Spleen (tissue), 11 donors: ENCODE results near the gene RFC2. TPM values are rescaled to one million over a fixed set of nuclear protein-coding genes. Genes with fewer than 3 reads are reported as not detected.

Source experiments
- DNase-seq: peaks from one replicate; pipeline ENCODE4 v3.0.0-alpha.2; 2020
- H3K27ac ChIP-seq, 8 donors: fragments of 200-600 bp; sonication (generic) in 7 of 8; 1 replicate in 4 of 8; 2 replicates in 4 of 8; pipeline versions ENCODE4 v1.5.0 to v1.8.0; 2016 to 2021; ENCODE audit warnings: inconsistent platforms in 4 of 8, mild to moderate bottlenecking in 4 of 8, moderate library complexity in 1 of 8
- H3K27me3 ChIP-seq, 7 donors: fragments of 200-600 bp; sonication (generic) in 6 of 7; replicated peaks in 1 of 7; 1 replicate in 4 of 7; 2 replicates in 3 of 7; pipeline versions ENCODE4 v1.5.0 to v1.8.0; 2016 to 2021; ENCODE audit warnings: inconsistent platforms in 3 of 7, mild to moderate bottlenecking in 1 of 7
- H3K36me3 ChIP-seq, 6 donors: fragments of 200-600 bp; sonication (generic) in 5 of 6; 1 replicate in 4 of 6; 2 replicates in 2 of 6; pipeline versions ENCODE4 v1.5.0 to v1.8.0; 2016 to 2021; ENCODE audit warnings: inconsistent platforms in 2 of 6
- H3K4me1 ChIP-seq, 6 donors: fragments of 200-600 bp; sonication (generic) in 5 of 6; 1 replicate in 3 of 6; 2 replicates in 3 of 6; pipeline versions ENCODE4 v1.5.0 to v1.8.0; 2016 to 2021; ENCODE audit warnings: inconsistent platforms in 3 of 6
- H3K4me3 ChIP-seq, 8 donors: fragments of 200-600 bp; sonication (generic) in 7 of 8; 1 replicate in 4 of 8; 2 replicates in 4 of 8; pipeline versions ENCODE4 v1.5.0 to v1.8.0; 2016 to 2021; ENCODE audit warnings: inconsistent platforms in 4 of 8, mild to moderate bottlenecking in 4 of 8, moderate library complexity in 2 of 8
- H3K9me3 ChIP-seq, 8 donors: fragments of 200-600 bp; sonication (generic) in 7 of 8; 1 replicate in 4 of 8; 2 replicates in 4 of 8; pipeline versions ENCODE4 v1.5.0 to v1.8.0; 2016 to 2021; ENCODE audit warnings: inconsistent platforms in 4 of 8
- POLR2A ChIP-seq, 3 donors: fragments of 450-650 bp; IDR thresholded peaks; one replicate each; pipeline ENCODE4 v1.5.1; 2017; ENCODE audit warnings: antibody characterized with exemption in 3 of 3, mild to moderate bottlenecking in 1 of 3
- POLR2AphosphoS5 ChIP-seq, 3 donors: sonication (generic); formaldehyde crosslinking; IDR thresholded peaks; one replicate each; pipeline ENCODE4 v1.5.1; 2017; ENCODE audit warnings: antibody characterized with exemption in 3 of 3
- WGBS, 5 donors: extraction: QIAGEN DNeasy Blood & Tissue Kit in 3 of 5; methylation state at CpG; one replicate each; pipeline versions ENCODE4 v1.1.5 to v1.1.7; 2013 to 2018; 5-methylcytosine and 5-hydroxymethylcytosine counted together
- intact Hi-C: fragments of 100-400 bp; cut with DNase I; formaldehyde crosslinking; loops from one replicate; pipeline ENCODE4 v1.15.0; 2023; ENCODE audit warnings: low total_unique reads
- polyA plus RNA-seq, 3 donors: library from polyadenylated mRNA; stranded (reverse); fragments of 200-250 nt; gene quantifications; one replicate each; pipeline ENCODE4 v1.2.1, GENCODE V29; 2013
- total RNA-seq, 7 donors: library from RNA; depleted of rRNA in 3 of 7; stranded (reverse); fragments of >200 nt in 3 of 7; fragmentation: NEBNext Ultra II Directional in 4 of 7; extraction: Animal tissue kit (Norgen Biotek cat#: 25700) in 4 of 7; gene quantifications; one replicate each; pipeline versions ENCODE4 v1.1.0 to v1.2.1, GENCODE V29; 2016 to 2021
- TF ChIP-seq, protein P1 (sequence below), 11 experiments: fragments of 200-600 bp in 7 of 11; fragments of 450-650 bp in 4 of 11; sonication (generic) in 4 of 11; IDR thresholded peaks in 8 of 11; conservative IDR thresholded peaks in 3 of 11; 1 replicate in 7 of 11; 2 replicates in 4 of 11; pipeline versions ENCODE4 v1.4.0 to v1.8.0; 2016 to 2021; ENCODE audit warnings: antibody characterized with exemption in 11 of 11, inconsistent platforms in 4 of 11, mild to moderate bottlenecking in 1 of 11
- donor health status: healthy with polysubstance abuse.
- donor health status: DM: no; HTN: no; CAD: no; lungs with moderate emphysema.
- donor health status: DM: no; HTN: no; CAD: no.
- donor health status: Bipolar disorder and iron deficiency.
- donor health status: healthy.
- donor health status: DM: no; HTN: no; CAD: no.
- donor health status: DM: yes; HTN: yes; CAD: no.

Gene RFC2
- total and polyA plus RNA-seq, 10 donors = 7.5 to 25.0 (median 19.9) TPM

DNA sequence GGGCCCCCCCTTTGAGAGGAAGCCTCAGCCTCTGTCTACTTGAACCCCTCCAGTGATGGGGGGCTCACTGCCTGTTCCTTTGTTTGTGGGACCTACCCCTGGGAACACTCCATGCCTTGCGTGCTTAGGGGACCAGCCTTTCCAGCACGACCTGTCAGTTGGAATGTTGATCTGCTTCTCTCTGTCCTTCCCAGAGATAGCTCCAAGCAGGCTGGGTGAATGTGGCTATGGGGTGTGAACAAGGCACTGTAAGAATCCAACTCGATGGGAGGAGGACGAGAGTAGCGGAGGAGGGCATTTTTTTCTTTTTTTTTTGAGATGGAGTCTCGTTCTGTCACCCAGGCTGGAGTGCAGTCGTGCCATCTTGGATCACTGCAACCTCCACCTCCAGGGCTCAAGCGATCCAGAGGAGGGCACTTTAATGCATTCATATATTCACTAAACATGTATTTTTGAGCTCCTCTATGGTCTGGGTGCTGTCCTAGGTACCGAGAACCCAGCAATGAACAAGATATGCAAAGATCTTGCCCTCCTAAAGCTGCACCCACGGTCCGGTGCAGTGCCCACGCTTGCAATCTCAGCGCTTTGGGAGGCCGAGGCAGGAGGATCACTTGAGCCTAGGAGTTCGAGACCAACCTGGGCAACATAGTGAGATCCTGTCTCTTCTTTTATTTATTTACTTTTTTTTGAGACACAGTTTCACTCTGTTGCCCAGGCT, 43.5 kb upstream of the RFC2 start:
- Histone ChIP-seq H3K9me3 (no peaks in the 10 kb centered on the region), H3K27me3 (no peaks in the 10 kb centered on the region), H3K36me3 (no peaks in the 10 kb centered on the region), H3K4me1 (peaks cover 0 to 30% (median 20%) of the 10 kb centered on the region in 6 donors), H3K4me3 (no peak overlapping the region), H3K27ac (no peak overlapping the region)
- DNase-seq = no peak
- no peak for TF ChIP-seq POLR2AphosphoS5 (IDR thresholded peaks at IDR 0.05)
- TF ChIP-seq POLR2A (IDR thresholded peaks at IDR 0.05) = no peak
- TF ChIP-seq, protein P1, sequence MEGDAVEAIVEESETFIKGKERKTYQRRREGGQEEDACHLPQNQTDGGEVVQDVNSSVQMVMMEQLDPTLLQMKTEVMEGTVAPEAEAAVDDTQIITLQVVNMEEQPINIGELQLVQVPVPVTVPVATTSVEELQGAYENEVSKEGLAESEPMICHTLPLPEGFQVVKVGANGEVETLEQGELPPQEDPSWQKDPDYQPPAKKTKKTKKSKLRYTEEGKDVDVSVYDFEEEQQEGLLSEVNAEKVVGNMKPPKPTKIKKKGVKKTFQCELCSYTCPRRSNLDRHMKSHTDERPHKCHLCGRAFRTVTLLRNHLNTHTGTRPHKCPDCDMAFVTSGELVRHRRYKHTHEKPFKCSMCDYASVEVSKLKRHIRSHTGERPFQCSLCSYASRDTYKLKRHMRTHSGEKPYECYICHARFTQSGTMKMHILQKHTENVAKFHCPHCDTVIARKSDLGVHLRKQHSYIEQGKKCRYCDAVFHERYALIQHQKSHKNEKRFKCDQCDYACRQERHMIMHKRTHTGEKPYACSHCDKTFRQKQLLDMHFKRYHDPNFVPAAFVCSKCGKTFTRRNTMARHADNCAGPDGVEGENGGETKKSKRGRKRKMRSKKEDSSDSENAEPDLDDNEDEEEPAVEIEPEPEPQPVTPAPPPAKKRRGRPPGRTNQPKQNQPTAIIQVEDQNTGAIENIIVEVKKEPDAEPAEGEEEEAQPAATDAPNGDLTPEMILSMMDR (IDR thresholded peaks at IDR 0.05 in 8 of 11, conservative IDR thresholded peaks at IDR 0.05 in 3 of 11) = no peak
- 90 to 95% (median 92%) methylated on average over 15 of the region's 15 CpGs for whole genome bisulfite sequencing, 5 donors
- intact Hi-C loops = loop anchor here (10.0 kb wide), 1 partner anchor 97 kb away; no protein-coding TSS in a partner anchor

DNA sequence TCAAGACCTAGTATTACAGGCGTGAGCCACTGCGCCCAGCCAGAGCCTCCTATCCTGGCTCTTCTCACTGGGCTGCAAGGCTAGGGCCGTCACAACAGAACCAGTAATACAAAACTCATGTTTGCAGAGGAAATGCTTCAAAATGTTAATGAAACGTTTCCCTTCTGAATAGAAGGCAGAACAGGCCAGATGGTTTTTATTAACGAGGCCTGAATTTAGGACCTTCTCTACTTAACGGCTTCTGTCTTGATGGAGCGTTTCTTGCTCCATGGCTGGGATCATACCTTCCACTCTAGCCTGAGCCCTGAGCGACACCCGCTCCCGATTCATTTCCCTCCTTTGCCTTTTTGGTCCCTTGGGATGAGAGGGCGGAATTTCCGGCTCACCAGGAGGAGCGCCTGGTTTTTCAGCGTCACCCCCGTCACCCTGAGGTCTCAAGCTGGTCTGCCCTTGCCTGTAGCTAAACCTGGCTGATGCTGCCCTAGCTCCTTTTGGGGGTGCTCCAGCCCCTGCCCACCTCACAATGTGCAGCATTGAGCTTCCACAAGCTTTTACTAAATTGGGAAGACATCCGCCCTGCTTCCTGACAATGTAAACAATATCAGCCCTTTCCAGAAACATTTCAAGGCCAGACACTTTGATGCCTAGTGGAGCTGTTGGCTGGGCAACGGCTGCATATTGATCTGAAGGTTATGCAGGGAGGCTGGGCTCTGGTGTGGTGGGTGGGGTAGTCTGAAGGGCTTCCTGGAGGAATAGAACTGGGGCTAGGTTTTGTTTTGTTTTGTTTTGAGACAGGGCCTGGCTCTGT, 40.2 kb upstream of the RFC2 start:
- Histone ChIP-seq H3K36me3 (no peaks in the 10 kb centered on the region), H3K27ac (peak overlapping the region in 7 of 8 donors; percentile 29 to 73 (median 64)), H3K4me1 (peaks cover 12 to 62% (median 40%) of the 10 kb centered on the region in 6 donors), H3K4me3 (no peak overlapping the region), H3K27me3 (peaks cover 0 to 14% (median 0%) of the 10 kb centered on the region in 7 donors), H3K9me3 (no peaks in the 10 kb centered on the region)
- intact Hi-C loops = loop anchor here (10.0 kb wide), 1 partner anchor 100 kb away; no protein-coding TSS in a partner anchor
- 58 to 79% (median 72%) methylated on average over 16 to 17 of the region's 17 CpGs for WGBS, 5 donors
- peak in 1 of 3 donors; percentile 42 for TF ChIP-seq POLR2AphosphoS5 (IDR thresholded peaks at IDR 0.05)
- no peak for TF ChIP-seq POLR2A (IDR thresholded peaks at IDR 0.05)
- no peak for DNase-seq

DNA sequence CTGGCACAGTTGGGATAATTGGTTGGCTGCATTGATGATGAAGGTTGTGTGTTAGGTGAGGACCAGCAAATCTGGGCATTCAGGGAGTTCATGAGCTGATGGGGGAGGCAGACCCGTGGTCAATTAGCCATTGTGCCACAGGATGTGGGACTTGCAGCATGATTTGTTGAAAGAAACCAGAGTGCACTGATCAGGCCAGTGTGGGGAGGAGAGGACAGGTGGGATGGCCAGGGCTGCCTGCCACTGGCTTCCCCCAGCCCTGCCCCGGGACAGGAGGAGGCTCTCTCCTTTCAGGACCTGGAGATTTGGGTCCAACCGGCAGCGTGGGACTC, 39.3 kb upstream of the RFC2 start:
- intact Hi-C loops = loop anchor here (10.0 kb wide), 1 partner anchor 101 kb away; no protein-coding TSS in a partner anchor
- 49 to 72% (median 55%) methylated on average over 4 of the region's 4 CpGs for WGBS, 5 donors
- Histone ChIP-seq H3K9me3 (no peaks in the 10 kb centered on the region), H3K4me3 (no peak overlapping the region), H3K27ac (peak overlapping the region in 7 of 8 donors; percentile 29 to 73 (median 64)), H3K27me3 (peaks cover 0 to 14% (median 0%) of the 10 kb centered on the region in 7 donors), H3K4me1 (peaks cover 16 to 64% (median 43%) of the 10 kb centered on the region in 6 donors), H3K36me3 (no peaks in the 10 kb centered on the region)
- no peak for TF ChIP-seq POLR2AphosphoS5 (IDR thresholded peaks at IDR 0.05)
- no peak for TF ChIP-seq POLR2A (IDR thresholded peaks at IDR 0.05)
- TF ChIP-seq, protein P1 (IDR thresholded peaks at IDR 0.05 in 8 of 11, conservative IDR thresholded peaks at IDR 0.05 in 3 of 11) = no peak
- no peak for DNase-seq

DNA sequence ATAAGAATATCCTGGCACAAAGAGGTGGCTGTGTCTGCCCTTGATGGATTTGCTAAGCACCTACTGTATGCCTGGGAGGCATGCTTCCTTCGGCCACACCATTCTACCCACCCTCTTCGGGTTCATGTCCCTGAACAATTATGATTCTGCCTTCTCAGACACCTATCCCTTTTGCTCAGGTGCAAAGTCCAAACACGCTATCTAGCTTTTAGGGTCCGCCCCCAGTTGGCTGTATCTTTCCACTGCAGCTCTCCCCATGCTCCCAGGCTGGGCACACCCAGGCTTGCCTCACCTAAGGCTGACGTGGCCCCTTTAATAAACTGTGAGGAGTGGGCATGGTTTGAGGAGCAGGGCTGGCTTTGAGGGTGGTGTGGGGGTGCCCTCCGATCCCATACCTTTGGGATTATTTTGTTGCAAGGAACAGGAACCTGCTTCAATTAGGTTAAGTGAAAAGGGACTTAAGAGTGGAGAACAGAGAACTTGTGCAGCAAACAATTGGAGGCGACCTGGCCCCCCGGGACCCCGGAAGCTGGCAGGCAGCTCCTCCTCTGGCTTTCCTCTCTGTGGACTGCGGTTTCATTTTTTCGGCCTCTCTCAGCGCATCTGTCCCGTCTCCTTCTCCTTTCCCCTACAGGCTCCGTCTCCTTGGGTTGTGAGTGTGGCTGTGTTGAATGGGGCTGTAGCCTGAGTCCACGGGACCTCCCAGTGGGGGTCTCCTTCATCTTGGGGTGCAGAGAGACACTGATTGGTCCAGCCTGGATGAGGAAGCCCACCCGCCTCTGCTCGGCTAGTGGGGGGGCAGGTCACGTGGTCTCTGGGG, 38.8 kb upstream of the RFC2 start:
- H3K36me3 ChIP-seq = no peaks in the 10 kb centered on the region
- TF ChIP-seq, protein P1 (IDR thresholded peaks at IDR 0.05 in 8 of 11, conservative IDR thresholded peaks at IDR 0.05 in 3 of 11) = no peak
- no peak for TF ChIP-seq POLR2AphosphoS5 (IDR thresholded peaks at IDR 0.05)
- no peak for TF ChIP-seq POLR2A (IDR thresholded peaks at IDR 0.05)
- WGBS, 5 donors = 64 to 86% (median 78%) methylated on average over 18 of the region's 18 CpGs
- peaks cover 0 to 14% (median 0%) of the 10 kb centered on the region in 7 donors for H3K27me3 ChIP-seq
- H3K4me3 ChIP-seq = no peak overlapping the region
- intact Hi-C loops = loop anchor here (10.0 kb wide), 1 partner anchor 102 kb away; no protein-coding TSS in a partner anchor
- H3K27ac ChIP-seq = peak overlapping the region in 2 of 8 donors; percentile 64 to 66
- no peaks in the 10 kb centered on the region for H3K9me3 ChIP-seq
- H3K4me1 ChIP-seq = peaks cover 18 to 70% (median 49%) of the 10 kb centered on the region in 6 donors
- DNase-seq = no peak
